Measurements from ENCODE around the gene MARCHF3.
"Not testable (repeated sequence)": the region's sequence is repeated elsewhere in the genome, so short reads cannot be mapped to it uniquely, and the experiment has no call there.

- peak in 1 of 3 donors; percentile 22 for TF ChIP-seq POLR2AphosphoS5 (IDR thresholded peaks at IDR 0.05)
- not testable (repeated sequence) for TF ChIP-seq POLR2A (IDR thresholded peaks at IDR 0.05)
Observed at GRCh38 chr5:126845470-126846070, 184.8 kb downstream of the MARCHF3 start.

Measured in spleen (tissue), 3 donors.